ENCODE results near the gene RBM33.

- no peak for TF ChIP-seq POLR2A (IDR thresholded peaks at IDR 0.05; ENCODE audit: low read length)
- no peak for TF ChIP-seq GATA1 (IDR thresholded peaks at IDR 0.05; ENCODE audit: low read depth, low read length)
These were observed 19.5 kb downstream of the RBM33 start for GRCh38 chr7:155663937-155664336.
